CD1c-positive myeloid dendritic cell (primary cell): ENCODE results near the gene NKX6-2.
"Not testable (repeated sequence)": the region's sequence is repeated elsewhere in the genome, so short reads cannot be mapped to it uniquely, and the experiment has no call there.

Source experiments
- DNase-seq: peaks from one replicate; pipeline ENCODE4 v3.0.0-alpha.2; 2016; ENCODE audit errors: extremely low spot score

Gene NKX6-2

DNA sequence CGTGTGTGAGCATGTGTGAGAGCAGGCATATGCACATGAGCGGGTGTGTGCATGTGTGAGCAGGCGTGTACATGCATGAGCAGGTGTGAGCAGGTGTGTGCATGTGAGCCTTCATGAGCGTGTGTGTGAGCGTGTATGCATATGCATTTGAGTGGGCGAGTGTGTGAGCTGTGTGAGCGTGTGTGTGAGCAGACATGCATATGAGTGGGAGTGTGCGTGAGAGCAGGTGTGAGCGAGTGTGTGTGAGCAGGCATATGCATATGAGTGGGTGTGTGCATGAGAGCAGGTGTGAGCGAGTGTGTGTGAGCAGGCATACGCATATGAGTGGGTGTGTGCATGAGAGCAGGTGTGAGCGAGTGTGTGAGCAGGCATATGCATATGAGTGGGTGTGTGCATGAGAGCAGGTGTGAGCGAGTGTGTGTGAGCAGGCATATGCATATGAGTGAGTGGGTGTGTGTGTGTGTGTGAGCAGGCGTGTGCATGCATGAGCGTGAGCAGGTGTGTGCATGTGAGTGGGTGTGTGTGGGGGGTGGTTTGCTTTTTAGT is 30.7 kb downstream of the NKX6-2 start:
- no peak for DNase-seq

DNA sequence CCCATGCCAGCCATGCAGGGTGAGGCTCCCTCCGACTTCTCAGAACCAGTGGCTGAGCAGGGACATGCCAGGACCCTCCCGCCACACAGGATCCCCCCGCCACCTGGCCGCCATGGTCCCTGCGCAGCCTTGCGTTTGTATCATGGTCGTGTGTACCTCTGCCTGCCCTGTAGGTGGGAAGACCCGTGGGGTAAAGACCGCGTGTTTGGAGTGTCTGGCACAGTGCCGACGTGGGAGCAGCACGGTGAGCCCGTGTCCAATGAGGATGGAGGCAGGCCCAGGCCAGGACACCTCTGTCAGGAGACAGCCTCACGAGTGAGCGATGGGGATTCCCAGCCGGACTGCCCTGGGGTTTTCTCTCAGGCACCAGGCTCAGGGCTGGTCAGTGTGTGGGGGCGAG is 31.9 kb downstream of the NKX6-2 start:
- no peak for DNase-seq

DNA sequence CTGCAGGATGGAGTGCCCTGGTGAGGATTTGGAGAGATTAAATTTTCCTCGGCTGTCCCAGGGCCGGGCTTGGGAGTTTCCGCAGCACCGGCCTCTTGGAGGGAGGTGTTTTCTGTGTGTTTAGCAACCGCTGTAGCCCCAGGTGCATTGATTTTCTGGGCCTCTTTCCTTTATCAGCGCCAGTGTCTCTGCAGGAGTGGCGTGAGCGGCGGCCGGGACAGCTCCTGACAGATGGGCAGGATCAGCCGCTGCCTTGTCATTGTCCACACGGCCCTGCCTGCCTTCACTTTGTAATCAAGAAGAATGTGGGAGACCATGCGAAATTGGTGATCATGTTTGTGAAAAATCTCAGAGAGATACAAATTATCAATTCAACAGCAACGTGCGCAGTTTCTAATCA is 32.4 kb downstream of the NKX6-2 start:
- no peak for DNase-seq

DNA sequence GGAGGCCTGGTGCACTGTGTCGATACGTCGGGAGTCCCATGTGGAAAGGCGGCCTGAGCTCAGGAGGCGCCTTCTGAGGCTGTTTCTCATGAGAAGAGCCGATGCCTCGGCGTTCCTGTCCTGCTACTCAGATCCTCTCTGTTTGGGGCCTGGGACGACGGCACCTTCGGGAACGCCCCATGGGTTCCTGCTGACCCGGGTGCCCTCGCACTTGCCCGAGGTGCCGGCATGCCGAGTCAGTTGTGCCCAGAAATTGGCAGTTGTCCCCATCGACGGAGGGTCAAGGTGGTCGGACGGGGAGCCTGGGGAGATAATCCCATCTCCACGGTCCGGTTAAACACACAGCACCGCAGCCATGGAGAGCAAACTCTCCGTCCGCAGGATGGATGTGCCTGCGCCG is 33.0 kb downstream of the NKX6-2 start:
- no peak for DNase-seq

DNA sequence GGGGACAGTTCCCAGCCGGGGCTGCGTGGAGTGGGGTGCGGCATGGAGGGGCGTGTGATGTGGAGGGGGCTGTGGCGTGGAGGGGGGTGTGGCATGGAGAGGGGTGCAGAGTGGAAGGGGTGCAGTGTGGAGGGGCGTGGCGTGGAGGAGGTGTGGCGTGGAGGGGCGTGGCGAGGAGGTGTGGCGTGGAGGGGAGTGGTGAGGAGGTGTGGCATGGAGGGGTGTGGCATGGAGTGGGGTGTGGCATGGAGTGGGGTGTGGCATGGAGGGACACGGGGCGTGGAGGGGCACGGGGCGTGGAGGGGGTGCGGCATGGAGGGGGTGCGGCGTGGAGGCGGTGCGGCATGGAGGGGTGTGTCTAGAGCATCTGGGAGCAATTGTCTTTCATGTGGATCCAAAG is 33.6 kb downstream of the NKX6-2 start:
- no peak for DNase-seq

DNA sequence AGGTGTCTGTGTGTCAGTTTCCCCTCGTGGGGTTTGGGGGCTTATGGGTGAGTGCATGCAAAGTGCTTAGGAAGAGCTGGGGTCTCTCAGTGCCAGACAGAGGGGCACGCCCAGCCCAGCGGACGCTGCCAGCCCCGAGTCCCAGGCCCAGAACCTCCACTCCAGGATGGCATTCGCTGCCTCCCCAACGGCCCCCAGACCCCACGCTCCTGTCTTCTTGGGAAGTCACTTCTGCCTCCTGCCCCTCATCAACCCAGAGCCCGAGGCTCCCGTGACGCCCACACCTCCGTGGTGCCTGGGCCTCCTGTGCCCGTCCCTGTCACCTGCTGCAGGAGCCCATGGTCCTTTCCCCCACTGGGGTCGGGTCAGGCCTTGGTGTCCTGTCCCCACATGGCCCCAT is 35.0 kb downstream of the NKX6-2 start:
- DNase-seq, result no peak

DNA sequence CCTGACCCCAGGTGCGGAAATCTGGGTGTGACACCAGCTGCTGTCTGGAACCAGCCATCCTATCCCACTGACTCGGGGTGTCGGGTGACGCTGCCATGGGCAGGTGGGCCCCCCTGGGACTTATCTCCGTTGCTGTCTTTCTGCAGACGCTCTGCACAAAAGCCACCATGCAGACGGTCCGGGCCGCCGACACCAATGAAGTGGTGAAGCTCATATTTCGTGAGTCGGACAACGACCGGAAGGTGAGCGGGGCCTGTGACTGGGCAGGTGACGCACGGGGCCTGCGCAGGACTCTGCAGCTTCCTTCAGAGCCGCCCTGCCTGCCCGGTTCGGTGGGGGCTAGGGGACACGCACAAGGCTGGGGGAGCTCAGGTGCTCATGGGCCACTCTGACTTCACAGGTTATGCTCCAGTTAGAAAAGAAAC is 36.6 kb downstream of the NKX6-2 start:
- no peak for DNase-seq

DNA sequence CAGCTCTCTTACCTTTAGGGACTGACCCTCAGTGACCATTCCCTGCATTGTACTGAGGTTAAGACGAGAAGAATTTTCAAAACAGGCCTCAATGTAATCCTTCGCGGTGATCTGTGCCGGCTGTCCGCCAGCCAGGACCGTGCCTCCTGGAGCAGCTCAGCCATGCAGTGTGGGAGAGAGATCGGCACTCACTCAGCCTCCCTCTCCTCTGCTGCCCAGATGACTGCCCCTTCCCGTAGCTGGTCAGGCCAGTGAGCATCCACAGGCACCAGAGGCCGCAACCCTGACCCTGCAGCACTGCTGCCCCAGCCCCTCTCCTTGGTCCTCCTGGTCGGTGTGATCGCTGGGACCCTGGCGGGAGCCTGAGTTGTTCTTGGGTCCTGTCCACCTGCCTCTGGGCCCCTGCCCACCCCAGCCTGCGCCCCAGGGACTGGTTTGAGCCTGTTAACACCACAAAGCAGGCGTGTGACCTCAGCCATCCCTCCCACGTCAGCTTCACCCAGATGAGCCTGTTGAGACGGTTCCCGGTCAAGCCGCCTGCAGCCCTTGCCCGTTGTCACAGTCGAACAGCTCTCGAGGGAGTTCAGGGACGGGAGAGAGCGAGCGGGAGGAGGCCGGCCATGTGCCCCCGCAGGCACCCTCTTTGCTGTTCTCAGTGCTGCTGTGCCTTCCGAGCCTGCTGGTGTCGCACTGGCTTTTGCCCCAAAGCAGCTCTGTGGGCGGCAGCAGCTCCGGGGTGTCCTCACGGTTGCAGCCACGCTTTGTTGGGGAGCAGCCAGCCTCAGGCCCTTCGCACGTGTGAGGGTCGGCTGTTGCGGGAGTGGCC is 37.2 kb downstream of the NKX6-2 start:
- no peak for DNase-seq

DNA sequence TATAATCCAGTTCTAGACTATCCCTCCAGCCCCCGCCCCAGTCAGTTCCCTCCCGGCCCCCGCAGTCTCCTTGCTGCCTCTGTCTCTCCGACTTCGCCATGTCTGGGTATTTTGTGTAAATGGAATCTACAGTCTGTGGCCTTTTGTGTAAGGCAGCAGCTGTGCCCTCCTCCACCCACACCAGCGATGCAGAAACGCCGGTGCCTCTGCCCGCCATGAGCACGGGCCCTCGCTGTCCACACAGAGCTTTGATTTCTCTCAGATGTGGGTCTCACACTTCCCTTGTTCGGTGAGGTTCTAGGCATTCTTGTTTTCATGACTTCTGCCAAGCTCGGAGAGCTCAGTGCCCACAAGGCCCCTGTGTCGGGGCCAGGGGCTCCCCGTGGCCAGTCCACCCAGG is 37.8 kb downstream of the NKX6-2 start:
- no peak for DNase-seq

DNA sequence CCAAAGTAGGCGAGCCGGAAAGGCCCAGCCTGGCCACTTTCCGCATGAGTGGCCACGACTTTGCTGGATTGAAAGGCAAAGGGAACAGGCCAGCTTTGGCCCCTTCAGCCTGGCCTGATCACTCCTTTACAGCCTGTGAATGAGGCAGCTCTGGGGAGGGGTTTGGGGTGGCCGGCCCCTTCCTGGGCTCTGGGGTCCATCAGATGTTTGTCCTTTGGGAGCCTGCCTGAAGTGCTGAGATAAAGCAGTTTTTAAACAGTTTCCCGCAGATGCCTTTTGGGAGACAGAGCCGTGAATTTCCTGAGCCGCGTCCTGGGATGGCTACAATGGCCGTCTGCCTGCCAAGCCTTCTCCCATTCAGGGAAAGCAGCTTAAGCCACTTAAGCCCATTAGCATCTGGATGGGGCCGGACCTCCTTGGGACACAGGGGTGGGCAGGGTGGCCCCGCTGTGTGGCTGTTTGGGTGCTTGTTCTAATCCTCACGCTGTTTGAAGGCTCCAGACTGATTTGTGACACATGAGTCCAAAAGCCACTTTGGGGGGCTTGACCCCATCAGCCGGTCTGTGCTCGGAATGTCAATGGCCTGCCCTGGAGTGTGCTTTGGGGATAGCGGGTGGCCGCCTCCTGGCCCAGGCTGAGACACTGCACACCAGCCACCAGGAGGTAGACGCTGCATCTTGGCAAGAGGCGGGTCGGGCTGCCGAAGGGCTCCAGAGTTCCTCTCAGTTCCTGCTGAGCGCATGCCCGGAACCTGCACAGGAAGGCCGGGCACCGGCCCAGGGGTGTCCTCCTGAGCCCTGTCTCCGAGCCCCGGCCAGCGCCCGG is 38.9 kb downstream of the NKX6-2 start:
- no peak for DNase-seq

DNA sequence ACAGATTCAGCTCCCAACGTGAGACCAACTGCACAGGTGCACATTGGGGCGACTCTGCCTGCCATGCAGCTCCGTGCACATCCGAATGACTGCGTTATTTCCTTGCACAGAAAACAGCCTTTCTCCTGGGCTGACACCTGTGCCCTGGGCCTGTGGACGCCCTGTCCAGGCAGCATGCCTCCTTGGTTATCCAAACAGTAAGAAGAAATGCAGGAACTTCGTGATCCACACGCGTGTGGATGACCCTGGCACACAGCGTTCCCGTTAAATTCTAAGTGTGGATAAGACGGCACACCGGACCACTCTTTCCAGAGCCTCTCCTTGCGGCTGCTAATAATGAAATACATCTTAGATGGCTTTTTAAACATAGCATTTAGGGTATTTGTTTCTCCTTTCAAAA is 39.6 kb downstream of the NKX6-2 start:
- no peak for DNase-seq

DNA sequence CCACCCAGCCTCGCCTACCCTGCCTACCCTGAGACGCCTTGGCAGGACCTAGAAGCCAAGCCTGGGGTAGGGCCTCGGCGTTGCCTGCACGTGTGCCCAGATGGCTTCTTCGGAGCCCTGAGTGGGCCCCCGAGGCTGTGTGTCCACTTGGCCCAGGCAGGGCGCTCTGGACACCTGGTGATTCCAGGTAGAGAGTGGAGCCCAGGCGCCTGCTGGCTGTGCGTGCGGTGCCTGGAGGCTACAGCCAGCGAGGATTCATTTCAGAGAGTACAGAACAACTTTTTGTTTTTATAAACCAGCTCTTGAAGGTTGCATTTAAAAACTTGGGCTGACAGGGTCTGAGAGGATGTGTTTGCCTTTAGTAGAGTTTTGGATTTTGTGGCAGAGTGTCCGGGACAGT is 40.0 kb downstream of the NKX6-2 start:
- no peak for DNase-seq

DNA sequence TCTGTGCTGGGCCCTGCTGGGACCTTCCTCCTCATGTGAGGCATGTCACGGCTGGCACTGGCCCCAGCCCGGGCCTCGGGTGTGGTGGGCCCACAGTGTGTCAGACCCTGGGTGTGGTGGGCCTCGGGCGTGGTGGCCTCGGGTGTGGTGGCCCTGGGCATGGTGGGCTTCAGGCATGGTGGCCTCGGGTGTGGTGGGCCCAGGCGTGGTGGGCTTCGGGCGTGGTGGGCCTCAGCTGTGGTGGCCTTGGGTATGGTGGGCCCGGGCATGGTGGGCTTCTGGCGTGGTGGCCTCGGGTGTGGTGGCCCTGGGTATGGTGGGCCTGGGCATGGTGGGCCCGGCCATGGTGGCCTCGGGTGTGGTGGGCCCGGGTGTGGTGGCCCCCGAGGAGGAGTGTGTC is 40.4 kb downstream of the NKX6-2 start:
- DNase-seq, result no peak

DNA sequence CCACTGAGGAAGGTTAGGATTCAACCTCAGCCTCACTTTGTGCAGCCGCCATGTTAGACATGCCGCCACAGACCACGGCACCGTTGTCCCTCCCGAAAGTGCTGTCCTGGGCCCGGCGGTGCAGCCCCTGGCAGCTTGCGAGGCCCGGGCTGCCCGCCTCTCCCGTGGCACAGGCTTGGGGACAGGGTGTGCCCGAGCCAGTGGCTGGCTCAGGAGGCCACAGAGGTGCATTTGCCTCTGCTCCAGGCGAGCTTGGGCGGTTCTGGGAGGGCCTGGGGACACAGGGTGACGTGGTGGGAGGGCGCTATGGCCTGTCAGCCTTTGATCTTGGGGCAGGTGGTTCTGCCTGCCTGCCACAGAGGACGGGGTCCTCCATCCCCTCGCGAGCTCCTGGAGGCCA is 41.1 kb downstream of the NKX6-2 start:
- DNase-seq, result no peak

DNA sequence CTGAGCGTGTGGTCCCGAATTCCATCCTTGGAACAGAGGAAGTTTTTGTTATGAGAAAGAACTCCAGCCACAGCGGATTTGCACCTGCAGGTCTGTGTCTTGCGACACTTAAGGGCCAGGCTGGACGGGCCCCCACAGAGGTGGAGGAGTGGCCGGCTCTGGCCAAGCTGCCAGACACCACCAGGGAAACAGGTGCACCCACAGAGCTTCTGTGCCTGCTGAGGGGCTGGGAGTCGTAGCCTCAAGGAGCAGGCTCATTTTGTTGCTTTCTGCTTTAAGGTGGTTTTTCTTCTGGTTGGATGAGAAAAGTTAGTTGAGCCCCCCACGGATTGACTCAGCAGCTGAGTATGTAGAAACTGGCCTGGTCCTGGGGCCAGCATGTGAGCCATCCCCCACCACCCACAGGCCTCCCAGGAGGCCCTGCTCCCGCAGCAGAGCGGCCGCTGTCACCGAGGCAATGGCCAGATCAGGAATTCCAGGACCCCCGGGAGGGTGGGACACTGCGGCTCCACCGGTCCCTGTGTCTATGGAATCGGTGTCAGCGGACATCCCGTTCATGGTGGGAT is 41.9 kb downstream of the NKX6-2 start:
- DNase-seq, result no peak

DNA sequence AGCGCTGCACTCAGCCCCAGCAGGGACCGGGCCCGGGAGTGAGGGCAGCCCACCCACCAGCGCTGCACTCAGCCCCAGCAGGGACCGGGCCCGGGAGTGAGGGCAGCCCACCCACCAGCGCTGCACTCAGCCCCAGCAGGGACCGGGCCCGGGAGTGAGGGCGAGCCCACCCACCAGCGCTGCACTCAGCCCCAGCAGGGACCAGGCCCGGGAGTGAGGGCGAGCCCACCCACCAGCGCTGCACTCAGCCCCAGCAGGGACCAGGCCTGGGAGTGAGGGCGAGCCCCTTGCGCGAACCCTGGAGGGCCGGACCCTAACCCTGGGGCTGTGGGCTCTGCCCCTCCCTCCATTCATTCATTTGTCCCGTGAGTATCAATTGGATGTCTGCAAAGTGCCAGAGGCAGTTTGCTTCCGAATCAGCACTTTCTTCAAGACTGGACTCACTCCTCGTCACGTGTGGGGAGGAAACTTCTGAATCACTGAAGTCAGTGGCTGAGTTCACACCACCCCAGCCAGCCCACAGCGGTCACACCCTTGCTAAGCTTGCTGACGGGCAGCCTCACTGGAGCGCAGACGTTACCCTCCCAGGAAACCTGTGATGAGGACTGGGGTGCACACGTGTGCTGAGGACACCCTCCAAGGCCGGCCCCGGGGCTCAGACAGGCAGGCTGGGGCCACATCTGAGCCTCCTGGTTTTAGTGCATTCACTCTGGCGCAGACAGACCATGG is 42.6 kb downstream of the NKX6-2 start:
- DNase-seq, result not testable (repeated sequence)

DNA sequence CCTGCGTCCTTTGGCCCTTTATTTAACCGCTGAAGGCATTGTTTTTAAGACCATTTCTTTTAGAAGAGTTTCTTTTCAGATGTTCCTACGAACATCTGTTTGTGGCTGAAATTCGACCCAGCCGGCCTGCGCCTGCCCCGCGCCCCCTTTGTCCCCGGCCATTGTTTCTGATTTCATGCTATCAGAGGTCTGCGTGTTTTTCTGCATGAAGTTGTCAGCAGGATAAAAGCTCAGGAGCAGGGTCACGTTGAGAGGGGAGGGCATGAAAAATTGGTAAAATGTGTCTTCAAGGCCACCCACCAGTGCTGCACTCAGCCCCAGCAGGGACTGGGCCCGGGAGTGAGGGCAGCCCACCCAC is 43.1 kb downstream of the NKX6-2 start:
- no peak for DNase-seq

DNA sequence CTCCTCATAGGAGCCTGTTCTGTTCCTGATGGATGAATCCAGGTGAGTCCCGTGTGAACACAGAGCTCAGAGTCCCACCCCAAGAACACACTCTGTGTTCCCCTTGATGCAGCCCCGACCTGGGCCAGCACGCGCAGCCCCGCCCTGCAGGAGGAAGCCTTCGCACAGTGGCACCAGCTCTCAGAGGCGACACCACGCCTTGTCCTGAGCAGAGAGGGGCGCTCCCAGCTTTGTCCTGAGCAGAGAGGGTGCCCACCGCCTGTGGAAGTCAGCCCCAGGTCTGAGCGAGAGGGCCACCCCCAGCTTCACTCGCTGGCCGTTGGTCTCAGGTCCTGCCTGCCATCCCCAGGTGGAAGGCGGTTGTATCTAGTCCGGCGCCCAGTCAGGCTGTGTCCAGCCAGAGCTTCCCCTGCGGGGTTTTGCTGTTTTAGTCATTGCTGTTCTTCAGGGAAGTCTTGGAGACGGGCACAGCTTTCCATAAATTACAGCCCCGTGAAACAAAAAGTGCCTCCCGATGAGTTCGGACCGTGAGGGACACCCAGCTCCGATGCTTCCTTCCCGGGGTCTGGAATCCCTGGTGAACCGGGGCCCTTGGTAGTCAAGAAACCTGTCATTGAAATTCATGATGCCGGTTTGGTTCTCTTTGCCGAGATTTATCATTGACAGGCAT is 43.6 kb downstream of the NKX6-2 start:
- DNase-seq, result no peak

DNA sequence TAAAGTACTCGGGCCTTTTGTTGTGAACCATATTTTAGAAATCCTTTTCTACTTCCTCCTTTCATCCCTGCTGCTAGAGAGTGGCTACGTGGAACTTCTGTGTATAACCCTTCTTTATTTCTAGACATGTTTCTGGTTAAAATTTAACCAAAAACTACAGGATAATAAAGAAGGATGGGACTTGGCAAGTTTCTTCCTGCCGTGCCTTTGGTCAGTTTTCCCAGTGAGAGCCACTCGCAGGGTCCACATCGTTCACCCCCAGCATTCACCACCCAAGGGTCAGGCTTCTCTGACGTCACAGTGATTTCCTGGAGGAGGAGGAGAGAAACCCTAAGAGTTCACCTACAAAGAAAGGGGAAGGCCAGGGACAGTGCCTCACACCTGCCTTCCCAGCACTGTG is 45.4 kb downstream of the NKX6-2 start:
- DNase-seq, result no peak

DNA sequence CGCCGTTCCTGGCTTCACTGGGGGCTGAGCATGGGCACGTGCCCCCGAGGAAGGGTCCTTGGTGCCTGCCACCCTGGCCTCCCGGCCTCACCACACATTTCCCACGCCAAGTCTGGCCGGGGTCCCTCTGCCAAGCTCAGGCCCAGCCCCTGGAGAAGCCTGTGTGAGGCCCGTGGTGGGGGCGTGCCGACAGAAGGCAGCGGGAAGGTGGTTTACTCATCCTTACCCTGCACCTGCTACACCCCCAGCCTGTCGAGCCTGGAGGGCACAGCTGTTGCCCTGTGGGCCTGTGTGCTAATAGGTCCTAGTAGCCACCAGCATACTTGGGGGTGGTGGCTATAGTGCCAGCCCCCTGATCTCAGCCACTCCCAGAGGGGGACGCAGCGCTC is 46.7 kb downstream of the NKX6-2 start:
- DNase-seq, result no peak

DNA sequence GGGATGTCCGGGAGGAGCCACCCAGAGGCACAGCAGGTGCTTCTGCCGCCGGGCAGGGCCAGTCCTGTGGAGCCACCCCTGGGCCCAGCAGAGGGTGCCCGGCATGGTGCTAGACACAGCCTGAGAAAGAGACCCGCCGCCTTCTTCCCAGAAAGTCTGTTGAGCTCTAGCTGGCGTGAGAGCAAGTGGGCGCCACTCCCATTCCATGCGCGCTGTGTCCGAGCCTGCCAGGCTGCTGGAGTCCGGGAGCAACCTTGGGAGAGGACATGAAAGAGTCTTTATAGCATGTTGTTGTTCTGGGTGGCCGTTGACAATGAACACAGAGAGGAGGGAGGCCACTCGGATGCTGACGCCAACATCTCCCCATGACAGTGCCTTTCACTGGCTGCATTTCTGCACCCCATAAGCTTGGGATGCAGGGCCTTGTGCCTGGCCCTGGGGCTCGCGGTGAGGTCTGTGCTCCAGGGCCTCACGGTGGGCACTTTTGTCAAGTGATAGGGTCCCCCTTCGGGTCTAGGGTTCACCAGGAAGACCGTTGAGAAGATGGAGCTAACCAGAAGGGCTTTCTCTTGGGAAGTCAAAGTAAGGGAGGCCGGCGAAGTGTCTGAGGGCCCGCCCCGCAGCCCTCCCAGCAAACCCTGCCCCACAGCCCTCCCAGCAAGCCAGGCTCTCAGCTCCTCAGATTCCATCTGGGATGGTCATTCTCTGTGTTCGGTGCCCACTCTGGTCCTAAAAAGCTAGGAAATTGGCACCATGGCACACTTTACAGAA is 47.3 kb downstream of the NKX6-2 start:
- no peak for DNase-seq
